HepG2 (cell line): Measurements from ENCODE around the gene PRCD. TPM values are rescaled to one million over a fixed set of nuclear protein-coding genes. Genes with fewer than 3 reads are reported as not detected.

Source experiments
- ATAC-seq: fragments of 200-7000 bp; cut with Tn5 transposase; 3 replicates; pipeline ENCODE4 v1.9.1; 2020; ENCODE audit warnings: mild to moderate bottlenecking, moderate library complexity
- BruUV-seq: library from RNA; stranded (reverse); fragments of 400-500 nt; replicated peaks from 2 replicates; lab custom pipeline; 2021; lab: Mats Ljungman, UMichigan
- CTCF ChIA-PET: fragments of 300-600 bp; formaldehyde crosslinking; extraction: SDS; loops from one replicate; lab custom pipeline; 2021; ENCODE audit warnings: low total read pairs, inconsistent platforms, low intra/inter-chr PET ratio; lab: Yijun Ruan, JAX
- POLR2A ChIA-PET: fragments of 350-600 bp; sonication (Branson Sonifier 250); formaldehyde crosslinking; loops from one replicate; lab custom pipeline; 2020; ENCODE audit warnings: antibody characterized with exemption, inconsistent platforms; lab: Yijun Ruan, JAX
- DNase-seq: peaks from one replicate; pipeline ENCODE4 v3.0.0-alpha.2; 2015; ENCODE audit warnings: low spot score
- FAIRE-seq: peaks from 3 replicates; lab custom pipeline; 2011; peaks lifted over from hg19 to GRCh38; lab: Jason Lieb, UNC
- H2AFZ ChIP-seq: one replicate; pipeline ENCODE4 v1.6.1; 2011; ENCODE audit warnings: low read length, inconsistent platforms
- H3K27ac ChIP-seq: fragments of 300-600 bp; 3 replicates; pipeline ENCODE4 v1.8.0; 2011; ENCODE audit warnings: mixed run types, mild to moderate bottlenecking, mixed read lengths, low read length, inconsistent platforms; ENCODE audit not compliant: insufficient read depth; ENCODE audit errors: extremely low read length
- H3K27me3 ChIP-seq, 2 experiments: fragments of 200-600 bp in 1 of 2; 2 replicates in 1 of 2; 3 replicates in 1 of 2; pipeline versions ENCODE4 v1.6.0 to v1.8.0; 2011; ENCODE audit warnings: low read length in 2 of 2, mild to moderate bottlenecking in 2 of 2, moderate library complexity in 2 of 2, inconsistent platforms in 1 of 2; ENCODE audit not compliant: insufficient read depth in 2 of 2, control insufficient read depth in 1 of 2
- H3K36me3 ChIP-seq, 2 experiments: fragments of 200-600 bp in 1 of 2; replicated peaks in 1 of 2; 2 replicates in 1 of 2; 3 replicates in 1 of 2; pipeline versions ENCODE4 v1.5.1 to v1.8.0; 2011; ENCODE audit warnings: low read length in 2 of 2, inconsistent platforms in 1 of 2; ENCODE audit not compliant: insufficient read depth in 2 of 2, control insufficient read depth in 1 of 2
- H3K4me1 ChIP-seq: 2 replicates; pipeline ENCODE4 v1.5.1; 2012; ENCODE audit warnings: low read length, inconsistent platforms; ENCODE audit not compliant: insufficient read depth
- H3K4me2 ChIP-seq: 2 replicates; pipeline ENCODE4 v1.6.0; 2011; ENCODE audit warnings: low read depth, low read length, inconsistent platforms
- H3K4me3 ChIP-seq, 3 experiments: fragments of 200-600 bp in 1 of 3; sonication (generic), shearing (Covaris generic) in 1 of 3; replicated peaks in 1 of 3; 2 replicates each; pipeline ENCODE4 v1.5.1; 2011 to 2016; ENCODE audit warnings: low read length in 3 of 3, inconsistent platforms in 2 of 3, low read depth in 2 of 3, mild to moderate bottlenecking in 2 of 3, control low read depth in 1 of 3, mixed read lengths in 1 of 3; ENCODE audit not compliant: insufficient read depth in 1 of 3
- H3K79me2 ChIP-seq: one replicate; pipeline ENCODE4 v1.6.1; 2011; ENCODE audit warnings: low read length, inconsistent platforms; ENCODE audit not compliant: insufficient read depth
- H3K9ac ChIP-seq: 2 replicates; pipeline ENCODE4 v1.6.0; 2011; ENCODE audit warnings: mild to moderate bottlenecking, low read depth, low read length, inconsistent platforms; ENCODE audit not compliant: insufficient read depth
- H3K9me3 ChIP-seq: 2 replicates; pipeline ENCODE4 v1.5.1; 2012; ENCODE audit warnings: mild to moderate bottlenecking, low read length
- H4K20me1 ChIP-seq: 2 replicates; pipeline ENCODE4 v1.6.0; 2011; ENCODE audit warnings: inconsistent platforms, mild to moderate bottlenecking, low read length, moderate library complexity; ENCODE audit not compliant: insufficient read depth
- ADNP ChIP-seq: sonication (generic); formaldehyde crosslinking; IDR thresholded peaks from 2 replicates; pipeline ENCODE4 v1.4.0; 2020; ENCODE audit warnings: missing genetic modification reagents
- CEBPG ChIP-seq: IDR thresholded peaks from 2 replicates; pipeline ENCODE4 v1.6.1; 2016
- CHD4 ChIP-seq: fragments of 200-600 bp; sonication (generic); IDR thresholded peaks from 2 replicates; pipeline ENCODE4 v1.7.0; 2017; ENCODE audit warnings: mild to moderate bottlenecking, low read length, borderline replicate concordance
- GZF1 ChIP-seq: sonication (generic); formaldehyde crosslinking; IDR thresholded peaks from 2 replicates; pipeline ENCODE4 v1.5.1; 2020; ENCODE audit warnings: mild to moderate bottlenecking, missing genetic modification reagents
- HIVEP1 ChIP-seq: sonication (generic); formaldehyde crosslinking; IDR thresholded peaks from 2 replicates; pipeline ENCODE4 v1.4.0; 2020; ENCODE audit warnings: mild to moderate bottlenecking, missing genetic modification reagents
- HOXA5 ChIP-seq: sonication (generic); formaldehyde crosslinking; IDR thresholded peaks from 2 replicates; pipeline ENCODE4 v1.4.0; 2020; ENCODE audit warnings: missing genetic modification reagents
- KDM1A ChIP-seq: IDR thresholded peaks from 2 replicates; pipeline ENCODE4 v1.6.1; 2016; ENCODE audit warnings: missing compliant biosample characterization
- MED8 ChIP-seq: sonication (generic); formaldehyde crosslinking; IDR thresholded peaks from 2 replicates; pipeline ENCODE4 v1.8.1; 2023; ENCODE audit warnings: mild to moderate bottlenecking, missing genetic modification reagents; ENCODE audit not compliant: insufficient replicate concordance
- NPAS2 ChIP-seq: sonication (generic); formaldehyde crosslinking; IDR thresholded peaks from 2 replicates; pipeline ENCODE4 v1.8.0; 2022; ENCODE audit warnings: mild to moderate bottlenecking, missing genetic modification reagents, borderline replicate concordance
- PAF1 ChIP-seq: IDR thresholded peaks from 2 replicates; pipeline ENCODE4 v1.6.1; 2016; ENCODE audit warnings: missing genetic modification reagents, missing compliant biosample characterization
- PATZ1 ChIP-seq: sonication (generic); formaldehyde crosslinking; IDR thresholded peaks from 2 replicates; pipeline ENCODE4 v1.4.0; 2020; ENCODE audit warnings: missing genetic modification reagents
- PLRG1 ChIP-seq: fragments of 450-650 bp; conservative IDR thresholded peaks from 2 replicates; pipeline ENCODE4 v1.6.1; 2016
- RCOR2 ChIP-seq: IDR thresholded peaks from 2 replicates; pipeline ENCODE4 v1.6.1; 2016; ENCODE audit warnings: missing biosample characterization, missing genetic modification reagents
- SUZ12 ChIP-seq: fragments of 150-350 bp; IDR thresholded peaks from 2 replicates; pipeline ENCODE4 v1.6.1; 2014; ENCODE audit warnings: low read depth, low read length
- XBP1 ChIP-seq: sonication (generic); formaldehyde crosslinking; IDR thresholded peaks from 2 replicates; pipeline ENCODE4 v1.5.0; 2020; ENCODE audit warnings: missing genetic modification reagents
- ZNF263 ChIP-seq: sonication (generic); formaldehyde crosslinking; IDR thresholded peaks from 2 replicates; pipeline ENCODE4 v1.4.0; 2020; ENCODE audit warnings: missing genetic modification reagents
- ZNF543 ChIP-seq: sonication (generic); formaldehyde crosslinking; IDR thresholded peaks from 2 replicates; pipeline ENCODE4 v1.4.0; 2020; ENCODE audit warnings: mild to moderate bottlenecking, missing genetic modification reagents
- ZNF629 ChIP-seq: sonication (generic); formaldehyde crosslinking; conservative IDR thresholded peaks from 2 replicates; pipeline ENCODE4 v1.5.0; 2020; ENCODE audit warnings: missing genetic modification reagents
- WGBS: methylation state at CpG from one replicate; pipeline ENCODE4 v1.1.6; 2017; ENCODE audit warnings: low lambda C conversion rate; 5-methylcytosine and 5-hydroxymethylcytosine counted together
- in situ Hi-C: cut with HindIII; loops from 2 replicates; pipeline ENCODE4 v1.10.0; 2017; ENCODE audit warnings: low pct_unique_long_range_greater_than_20kb; ENCODE audit not compliant: extremely low pct_ligation_motif_present
- intact Hi-C: fragments of 100-400 bp; cut with micrococcal nuclease; formaldehyde crosslinking; loops from one replicate; pipeline ENCODE4 v1.10.0; 2022; ENCODE audit not compliant: unreplicated experiment
- polyA plus RNA-seq, 8 experiments: library from polyadenylated mRNA; depleted of rRNA in 3 of 8; stranded (reverse) in 7 of 8; unstranded in 1 of 8; fragments of >200 nt; fragmentation: Illumina TruSeq in 4 of 8; extraction: Trizol in 4 of 8; gene quantifications; 2 replicates each; pipeline versions ENCODE4 v1.2.1 to v1.2.3, GENCODE V29; 2011 to 2016; ENCODE audit warnings: low read depth in 4 of 8, missing spikeins in 1 of 8, mixed read lengths in 1 of 8; ENCODE audit not compliant: insufficient read depth in 1 of 8
- total RNA-seq, 5 experiments: library from RNA; depleted of rRNA; stranded (reverse); fragments of >200 nt; fragmentation: Illumina TruSeq; extraction: Trizol; gene quantifications; 2 replicates each; pipeline ENCODE4 v1.2.3, GENCODE V29; 2016; ENCODE audit warnings: low read depth in 1 of 5
- TF ChIP-seq, protein P1 (sequence below): sonication (generic); formaldehyde crosslinking; IDR thresholded peaks from 2 replicates; pipeline ENCODE4; 2020; ENCODE audit warnings: missing genetic modification reagents, mild to moderate bottlenecking, borderline replicate concordance

PRCD gene
- total and polyA plus RNA-seq, 2 of the 13 experiments (the other 11 are each of a cell fraction or from before 2014, with no cell fraction given) = 0.51 TPM; not detected in 1

DNA sequence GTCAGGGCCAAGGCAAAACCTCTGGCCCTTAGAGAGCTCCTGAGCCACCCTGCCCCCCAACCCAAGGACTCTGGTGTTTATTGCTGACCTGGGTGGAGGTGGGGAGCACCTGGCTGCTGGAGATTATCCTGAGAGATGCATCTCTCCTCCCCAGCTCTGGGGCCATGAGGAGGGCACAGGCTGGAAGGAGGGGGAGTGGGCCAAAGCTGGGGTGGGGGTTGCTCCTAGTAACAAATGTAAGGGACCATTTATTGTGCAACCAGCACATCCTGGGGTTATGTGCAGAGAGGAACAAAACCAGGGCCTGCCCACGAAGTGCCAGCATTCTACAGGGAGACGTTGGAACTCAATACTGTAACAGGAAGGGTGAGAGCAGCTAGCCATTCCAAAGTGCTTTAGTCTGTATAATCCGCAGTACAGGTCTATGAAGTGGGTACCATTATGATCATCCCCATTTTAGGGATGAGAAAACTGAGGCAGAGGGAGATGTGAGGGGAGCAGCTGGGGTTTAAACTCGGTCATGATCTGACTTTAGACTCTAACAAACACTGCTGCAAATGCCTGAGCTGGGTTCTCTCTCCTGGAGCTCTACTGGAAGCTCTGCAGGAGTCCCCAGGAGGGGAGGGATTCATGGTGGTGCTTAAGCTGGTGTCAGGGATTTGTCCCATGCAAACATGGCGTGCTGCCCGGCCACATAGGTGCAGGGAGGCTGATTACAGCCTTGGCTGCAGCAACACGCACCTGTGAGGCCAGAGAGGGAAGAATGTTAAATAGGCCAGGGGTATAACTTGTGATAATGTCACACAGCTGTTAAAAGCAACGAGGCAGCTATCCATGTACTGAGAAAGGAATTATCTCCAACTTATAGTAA lies 37.3 kb upstream of the PRCD start:
- Histone ChIP-seq H4K20me1 (peaks cover 3% of the 10 kb centered on the region; the same call in 1 of the 2 replicates), H3K27me3 (peaks cover 0 to 7% of the 10 kb centered on the region in 2 experiments; a peak in 1 of 5 replicates), H3K4me1 (peaks cover 65% of the 10 kb centered on the region), H3K79me2 (peaks cover 23% of the 10 kb centered on the region), H3K4me2 (peak overlapping the region; percentile 100), H3K9me3 (no peaks in the 10 kb centered on the region), H3K27ac (no peak overlapping the region), H3K9ac (peak overlapping the region; percentile 61; the same call in 1 of the 2 replicates), H2AFZ (no peak overlapping the region), H3K36me3 (no peaks in the 10 kb centered on the region), H3K4me3 (peak overlapping the region; percentile 36 to 99 (median 96))
- in situ Hi-C loops = no loop called here
- FAIRE-seq (no peak), ATAC-seq (no peak), DNase-seq (no peak)
- intact Hi-C loops = no loop called here
- no TSS peak for BruUV-seq
- WGBS = 18% methylated on average over 8 of the region's 8 CpGs
- ChIA-PET POLR2A (interaction anchor here (0.9 to 8.2 kb wide), 23 partner anchors 7 to 120 kb away, joined by 3 to 252 read pairs (median 7); partner anchors contain the start of genes AANAT, PRCD and UBE2O), CTCF (interaction anchor here (1.2 kb wide), 1 partner anchor 37 kb away, joined by 3 read pairs; no protein-coding TSS in a partner anchor)
- TF ChIP-seq ADNP (CRISPR knock-in tag) = 0 out of 2 replicates have a peak, but pooled peaks have one; percentile 33
- TF ChIP-seq XBP1 (CRISPR knock-in tag) = no peak
- peak; percentile 85; the same call in 1 of the 2 replicates for TF ChIP-seq CHD4
- TF ChIP-seq ZNF543 (CRISPR knock-in tag) = peak; percentile 6; the same call in 1 of the 2 replicates
- TF ChIP-seq ZNF629 (CRISPR knock-in tag) = peak; percentile 99
- TF ChIP-seq, protein P1, sequence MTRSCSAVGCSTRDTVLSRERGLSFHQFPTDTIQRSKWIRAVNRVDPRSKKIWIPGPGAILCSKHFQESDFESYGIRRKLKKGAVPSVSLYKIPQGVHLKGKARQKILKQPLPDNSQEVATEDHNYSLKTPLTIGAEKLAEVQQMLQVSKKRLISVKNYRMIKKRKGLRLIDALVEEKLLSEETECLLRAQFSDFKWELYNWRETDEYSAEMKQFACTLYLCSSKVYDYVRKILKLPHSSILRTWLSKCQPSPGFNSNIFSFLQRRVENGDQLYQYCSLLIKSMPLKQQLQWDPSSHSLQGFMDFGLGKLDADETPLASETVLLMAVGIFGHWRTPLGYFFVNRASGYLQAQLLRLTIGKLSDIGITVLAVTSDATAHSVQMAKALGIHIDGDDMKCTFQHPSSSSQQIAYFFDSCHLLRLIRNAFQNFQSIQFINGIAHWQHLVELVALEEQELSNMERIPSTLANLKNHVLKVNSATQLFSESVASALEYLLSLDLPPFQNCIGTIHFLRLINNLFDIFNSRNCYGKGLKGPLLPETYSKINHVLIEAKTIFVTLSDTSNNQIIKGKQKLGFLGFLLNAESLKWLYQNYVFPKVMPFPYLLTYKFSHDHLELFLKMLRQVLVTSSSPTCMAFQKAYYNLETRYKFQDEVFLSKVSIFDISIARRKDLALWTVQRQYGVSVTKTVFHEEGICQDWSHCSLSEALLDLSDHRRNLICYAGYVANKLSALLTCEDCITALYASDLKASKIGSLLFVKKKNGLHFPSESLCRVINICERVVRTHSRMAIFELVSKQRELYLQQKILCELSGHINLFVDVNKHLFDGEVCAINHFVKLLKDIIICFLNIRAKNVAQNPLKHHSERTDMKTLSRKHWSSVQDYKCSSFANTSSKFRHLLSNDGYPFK (CRISPR knock-in tag) = peak; percentile 56; the same call in 1 of the 2 replicates
- no peak for TF ChIP-seq PLRG1
- TF ChIP-seq HOXA5 (CRISPR knock-in tag) = 0 out of 2 replicates have a peak, but pooled peaks have one; percentile 36
- TF ChIP-seq KDM1A (CRISPR knock-in tag) = peak; percentile 86
- no peak for TF ChIP-seq SUZ12
- TF ChIP-seq PATZ1 (CRISPR knock-in tag) = 0 out of 2 replicates have a peak, but pooled peaks have one; percentile 4
- no peak for TF ChIP-seq NPAS2 (CRISPR knock-in tag)
- TF ChIP-seq GZF1 (CRISPR knock-in tag) = 0 out of 2 replicates have a peak, but pooled peaks have one; percentile 19
- TF ChIP-seq ZNF263 (CRISPR knock-in tag) = peak; percentile 75
- TF ChIP-seq CEBPG (CRISPR knock-in tag) = peak; percentile 36; the same call in 1 of the 2 replicates
- TF ChIP-seq PAF1 = no peak
- peak; percentile 71; the same call in 1 of the 2 replicates for TF ChIP-seq RCOR2 (CRISPR knock-in tag)
- peak; percentile 5 for TF ChIP-seq MED8 (CRISPR knock-in tag)
- TF ChIP-seq HIVEP1 (CRISPR knock-in tag) = 0 out of 2 replicates have a peak, but pooled peaks have one; percentile 5
